Measurements from ENCODE around the gene GNG8.

The GNG8 gene

GRCh38 chr19:46616631-46617322 is 19.2 kb downstream of the GNG8 start:
- no peak for DNase-seq

- no peak for DNase-seq
Measured at GRCh38 chr19:46615966-46616365, 20.0 kb downstream of the GNG8 start.

GRCh38 chr19:46614114-46614722 is 21.8 kb downstream of the GNG8 start:
- peak; percentile 38 for DNase-seq

DNA sequence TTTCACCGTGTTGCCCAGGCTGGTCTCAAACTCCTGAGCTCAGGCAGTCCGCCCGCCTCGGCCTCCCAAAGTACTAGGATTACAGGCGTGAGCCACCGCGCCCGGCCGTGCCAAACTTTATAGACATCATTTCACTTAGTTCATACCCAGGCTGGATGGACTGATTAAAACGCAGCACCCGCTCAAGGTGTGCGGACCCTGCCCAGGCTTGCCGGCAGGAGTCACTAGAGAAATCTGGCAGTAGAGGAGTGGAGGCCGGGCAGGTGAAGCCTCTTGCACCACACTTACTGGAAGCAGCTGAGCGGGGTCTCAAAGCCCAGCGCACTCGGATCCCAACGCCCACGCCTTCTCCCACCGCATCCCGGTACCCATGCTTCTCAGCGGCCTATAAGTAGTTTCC is 22.5 kb downstream of the GNG8 start:
- no peak for DNase-seq

DNA sequence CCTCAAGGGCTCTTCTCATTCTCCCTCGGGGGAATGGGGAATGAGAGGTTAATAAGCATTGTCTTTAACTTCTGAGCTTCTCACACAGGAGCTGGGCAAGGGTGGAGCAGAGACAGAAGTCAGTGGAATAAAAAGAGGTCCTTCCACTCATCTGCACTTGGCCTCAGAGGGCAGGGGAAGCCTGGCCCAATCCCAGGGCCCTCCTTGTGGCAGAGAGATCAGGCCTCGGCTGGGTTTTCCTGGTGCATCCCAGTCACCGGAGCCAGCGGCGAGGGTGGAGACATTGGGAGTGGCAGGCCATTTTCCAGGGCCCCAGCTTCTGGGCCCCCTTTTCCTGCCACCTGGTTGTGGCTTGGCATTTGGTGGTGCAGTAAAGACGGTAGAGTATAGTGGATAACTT is 24.2 kb downstream of the GNG8 start:
- no peak for DNase-seq

- DNase-seq, result no peak
Measured at GRCh38 chr19:46610851-46611770, 24.9 kb downstream of the GNG8 start.

GRCh38 chr19:46610413-46610775 is 25.6 kb downstream of the GNG8 start:
- DNase-seq, result no peak

- DNase-seq, result no peak
Measured at GRCh38 chr19:46609511-46610412, 26.2 kb downstream of the GNG8 start.

- no peak for DNase-seq
Measured at GRCh38 chr19:46608581-46609345, 27.2 kb downstream of the GNG8 start.

DNA sequence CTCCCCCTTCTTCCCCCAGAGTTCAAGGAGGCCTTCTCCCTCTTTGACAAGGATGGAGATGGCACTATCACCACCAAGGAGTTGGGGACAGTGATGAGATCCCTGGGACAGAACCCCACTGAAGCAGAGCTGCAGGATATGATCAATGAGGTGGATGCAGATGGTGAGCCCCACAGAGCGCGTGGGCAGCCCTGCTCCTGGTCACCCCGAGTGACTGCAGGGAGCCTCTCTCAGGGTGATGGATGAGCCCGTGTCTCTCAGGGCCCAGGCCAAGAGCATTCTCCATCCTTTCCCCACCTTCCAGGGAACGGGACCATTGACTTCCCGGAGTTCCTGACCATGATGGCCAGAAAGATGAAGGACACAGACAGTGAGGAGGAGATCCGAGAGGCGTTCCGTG is 27.8 kb downstream of the GNG8 start:
- DNase-seq, result no peak

DNA sequence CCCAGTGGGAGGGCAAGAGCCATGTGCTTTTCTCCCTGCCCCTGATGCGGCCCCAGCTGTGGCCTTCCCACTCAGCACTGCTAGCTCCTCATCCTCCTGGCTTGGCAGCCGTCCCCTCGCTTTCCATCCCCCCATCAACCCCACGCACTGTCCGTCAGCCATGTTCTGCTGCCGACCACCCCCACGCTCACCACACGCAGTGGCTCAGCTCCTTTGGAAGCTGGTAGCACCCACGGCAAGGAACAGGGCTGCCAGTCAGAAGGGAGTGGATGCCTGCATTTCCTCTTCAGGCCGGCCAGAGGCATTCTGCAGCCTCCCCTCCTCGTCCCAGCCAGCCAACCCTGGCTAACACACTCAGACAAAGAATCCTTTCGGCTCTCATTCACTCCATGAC is 28.6 kb downstream of the GNG8 start:
- no peak for DNase-seq

DNA sequence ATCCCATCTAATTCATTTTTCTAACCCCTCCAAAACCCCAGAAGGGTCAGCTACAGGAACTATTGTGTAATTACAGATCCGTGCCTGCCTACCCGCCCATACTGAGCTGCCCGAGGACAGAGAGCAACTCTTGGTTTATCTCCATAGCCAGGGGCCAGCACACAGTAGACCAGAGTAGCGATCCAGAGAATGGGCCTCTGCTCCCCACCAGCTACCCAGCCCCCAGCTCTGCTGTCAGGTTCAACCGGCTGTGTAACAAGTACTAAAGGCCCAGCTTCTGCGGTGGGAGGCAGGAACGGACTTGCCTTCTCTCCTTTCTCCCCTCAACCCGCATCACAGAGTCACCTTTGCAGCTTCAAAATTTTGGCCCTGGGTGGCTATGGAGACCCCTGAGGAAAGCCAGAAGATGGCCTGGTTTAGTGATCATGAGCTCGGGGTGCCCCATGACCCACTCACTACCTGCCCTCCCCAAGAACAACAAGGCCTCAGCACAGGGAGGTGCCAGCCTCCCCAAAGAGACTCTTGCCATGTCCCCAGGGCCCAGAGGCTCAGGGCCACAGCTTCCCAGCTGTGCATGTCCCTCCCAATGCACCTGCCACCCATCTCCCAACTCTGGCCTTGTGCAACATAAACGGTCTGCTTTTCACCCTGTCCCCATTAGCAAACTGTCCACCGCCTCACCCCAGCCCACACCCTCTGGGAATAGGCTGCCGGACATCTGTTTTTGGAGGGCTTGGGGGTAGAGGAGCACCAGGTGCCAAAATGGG is 29.1 kb downstream of the GNG8 start:
- DNase-seq, result no peak

DNA sequence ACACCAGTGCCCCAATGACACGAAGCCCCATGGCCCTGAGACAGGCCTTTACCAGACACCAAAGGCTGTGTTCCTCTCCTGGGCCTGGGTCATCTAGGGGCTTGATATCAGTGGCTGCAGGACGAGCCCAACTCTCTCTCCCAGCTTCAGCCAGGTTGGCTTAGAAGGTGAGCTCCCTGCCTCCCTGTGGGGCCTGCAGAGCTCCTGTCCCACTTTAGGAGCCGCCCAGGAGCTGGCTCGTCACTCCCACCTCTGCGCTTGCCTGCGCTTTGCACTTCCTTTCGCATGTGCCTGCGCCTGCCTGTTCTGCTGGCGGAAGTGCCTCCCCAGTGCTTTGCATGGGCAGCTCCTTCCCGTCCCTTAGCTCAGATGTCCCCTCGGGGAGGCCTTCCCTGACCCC is 30.0 kb downstream of the GNG8 start:
- no peak for DNase-seq

DNA sequence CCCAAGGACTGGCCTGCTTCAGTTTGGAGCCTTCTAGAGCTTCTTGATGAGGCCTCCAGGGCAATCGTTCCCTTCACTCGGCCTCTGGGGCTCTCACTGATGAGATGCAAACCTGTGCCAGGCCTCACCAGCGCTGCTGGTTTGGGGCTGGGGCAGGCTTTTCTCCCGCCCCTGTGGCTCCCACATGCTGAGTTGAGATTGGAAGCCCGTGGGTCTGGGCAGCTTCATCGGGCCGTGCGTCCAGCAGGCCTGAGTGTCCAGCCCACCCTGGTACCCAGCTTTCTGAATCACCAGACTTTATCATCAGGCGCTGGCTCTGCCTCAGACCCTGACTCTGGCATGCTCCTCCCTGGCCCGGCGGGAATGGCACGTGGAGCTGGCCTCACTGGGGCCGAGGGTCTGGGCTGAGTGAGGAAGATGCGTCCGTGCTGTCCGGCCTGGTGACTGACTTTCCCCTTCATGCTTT is 30.6 kb downstream of the GNG8 start:
- no peak for DNase-seq

- DNase-seq, result no peak
Measured at GRCh38 chr19:46604781-46605355, 31.1 kb downstream of the GNG8 start.

DNA sequence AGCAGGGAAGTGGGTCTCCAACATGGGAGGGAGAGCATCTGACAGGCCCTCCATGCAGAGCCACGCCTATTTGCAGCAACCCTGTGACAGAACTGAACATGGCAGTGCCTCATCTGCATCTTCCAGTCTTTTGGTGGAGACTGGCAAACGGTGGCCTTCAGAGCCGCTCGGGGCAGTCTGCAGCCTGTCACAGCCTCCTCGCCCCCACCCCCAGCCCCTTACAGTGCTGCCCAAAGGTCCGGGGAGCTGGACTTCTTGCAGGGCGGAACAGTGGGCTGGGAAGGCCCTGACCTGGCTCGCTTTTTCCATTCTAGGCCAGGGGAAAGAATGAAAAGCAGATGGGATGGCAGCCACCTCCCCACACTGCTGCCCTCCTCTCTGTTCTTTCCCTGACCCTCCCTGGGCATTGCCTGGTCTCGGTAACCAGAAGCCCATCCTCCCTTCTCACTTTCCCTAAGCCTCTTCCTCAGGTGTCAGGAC is 32.2 kb downstream of the GNG8 start:
- no peak for DNase-seq

DNA sequence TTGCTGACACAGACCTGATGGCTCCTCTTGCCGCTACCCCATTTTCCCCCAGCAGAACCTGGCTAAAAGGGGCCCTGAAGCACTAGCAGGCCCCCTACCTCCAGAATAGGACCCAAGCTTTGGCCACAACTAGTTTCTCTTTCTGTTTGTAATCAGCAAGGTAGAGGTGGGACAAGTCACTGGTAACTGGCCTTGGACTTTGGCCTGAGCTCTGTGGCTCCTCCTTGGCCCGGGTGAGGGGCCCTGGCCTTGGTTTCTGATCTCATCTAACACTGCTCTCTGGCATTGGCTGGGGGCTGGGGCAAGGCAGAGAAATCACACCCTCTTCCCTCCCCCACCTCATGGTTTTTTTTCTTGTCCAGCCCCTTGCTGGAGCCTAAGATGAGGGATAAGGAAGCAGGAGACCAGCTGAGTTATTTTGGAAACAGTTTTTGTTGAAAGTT is 32.8 kb downstream of the GNG8 start:
- DNase-seq, result no peak

GRCh38 chr19:46602392-46603194 is 33.4 kb downstream of the GNG8 start:
- no peak for DNase-seq
